Caco-2 (cell line): ENCODE results near the gene MORN1. TPM values are rescaled to one million over a fixed set of nuclear protein-coding genes. Genes with fewer than 3 reads are reported as not detected.

Experiments used
- BruUV-seq: library from RNA; stranded (reverse); fragments of 400-500 nt; replicated peaks from 2 replicates; lab custom pipeline; 2021; lab: Mats Ljungman, UMichigan
- CTCF ChIA-PET: fragments of 300-600 bp; sonication (Branson Sonifier 250); formaldehyde crosslinking; loops from one replicate; lab custom pipeline; 2022; ENCODE audit warnings: antibody characterized with exemption; lab: Charles Lee
- POLR2A ChIA-PET: fragments of 300-600 bp; sonication (Branson Sonifier 250); formaldehyde crosslinking; loops from one replicate; lab custom pipeline; 2022; ENCODE audit warnings: antibody characterized with exemption; lab: Charles Lee
- DNase-seq, 2 experiments: peaks; one replicate each; pipeline versions ENCODE4 v3.0.0 to v3.0.0-alpha.2; 2020 to 2022
- H3K27me3 ChIP-seq: replicated peaks from 2 replicates; pipeline ENCODE4 v1.6.0; 2011; ENCODE audit warnings: low read length; ENCODE audit not compliant: control insufficient read depth, insufficient read depth
- H3K36me3 ChIP-seq: 2 replicates; pipeline ENCODE4 v1.5.1; 2011; ENCODE audit warnings: low read length; ENCODE audit not compliant: control insufficient read depth, insufficient read depth
- H3K4me1 ChIP-seq: fragments of 250-450 bp; sonication (Bioruptor Pico); 2 replicates; pipeline ENCODE4 v1.5.1; 2020; ENCODE audit warnings: mild to moderate bottlenecking
- H3K4me3 ChIP-seq: 2 replicates; pipeline ENCODE4 v1.5.1; 2011; ENCODE audit warnings: low read depth, mild to moderate bottlenecking, control low read depth, low read length
- H3K9me3 ChIP-seq: fragments of 250-450 bp; sonication (Bioruptor Pico); 2 replicates; pipeline ENCODE4 v1.5.1; 2020; ENCODE audit warnings: mild to moderate bottlenecking, moderate library complexity
- H3K27ac Mint-ChIP-seq: one replicate; pipeline ENCODE4 v1.8.0; 2022; ENCODE audit warnings: mixed read lengths; ENCODE audit not compliant: unreplicated experiment
- H3K27me3 Mint-ChIP-seq: one replicate; pipeline ENCODE4 v1.8.0; 2022; ENCODE audit warnings: mixed read lengths; ENCODE audit not compliant: insufficient read depth, unreplicated experiment
- H3K36me3 Mint-ChIP-seq: one replicate; pipeline ENCODE4 v1.8.0; 2022; ENCODE audit warnings: mild to moderate bottlenecking, mixed read lengths; ENCODE audit not compliant: insufficient read depth, unreplicated experiment
- H3K4me1 Mint-ChIP-seq: one replicate; pipeline ENCODE4 v1.8.0; 2022; ENCODE audit warnings: low read depth, mixed read lengths; ENCODE audit not compliant: unreplicated experiment
- H3K4me3 Mint-ChIP-seq: one replicate; pipeline ENCODE4 v1.8.0; 2022; ENCODE audit warnings: mild to moderate bottlenecking, moderate library complexity, mixed read lengths; ENCODE audit not compliant: unreplicated experiment
- H3K9me3 Mint-ChIP-seq: one replicate; pipeline ENCODE4 v1.8.0; 2022; ENCODE audit warnings: mixed read lengths; ENCODE audit not compliant: unreplicated experiment
- intact Hi-C: fragments of 100-400 bp; cut with micrococcal nuclease; formaldehyde crosslinking; loops from one replicate; pipeline ENCODE4 v1.10.0; 2022; ENCODE audit not compliant: unreplicated experiment
- total RNA-seq: library from RNA; stranded (reverse); gene quantifications from 2 replicates; pipeline ENCODE4 v1.2.3, GENCODE V29; 2022
- TF ChIP-seq, protein P1 (sequence below), 2 experiments: fragments of 200-600 bp in 1 of 2; IDR thresholded peaks; 1 replicate in 1 of 2; 2 replicates in 1 of 2; pipeline versions ENCODE4 v1.5.1 to v1.8.0; 2011 to 2022; ENCODE audit warnings: antibody characterized with exemption in 1 of 2, control low read depth in 1 of 2, inconsistent platforms in 1 of 2, low read depth in 1 of 2, low read length in 1 of 2, mild to moderate bottlenecking in 1 of 2, moderate library complexity in 1 of 2; ENCODE audit not compliant: insufficient read depth in 1 of 2, severe bottlenecking in 1 of 2, unreplicated experiment in 1 of 2

MORN1 gene
- total RNA-seq, 1 experiment from 2014 or later, result 8.6 TPM

DNA sequence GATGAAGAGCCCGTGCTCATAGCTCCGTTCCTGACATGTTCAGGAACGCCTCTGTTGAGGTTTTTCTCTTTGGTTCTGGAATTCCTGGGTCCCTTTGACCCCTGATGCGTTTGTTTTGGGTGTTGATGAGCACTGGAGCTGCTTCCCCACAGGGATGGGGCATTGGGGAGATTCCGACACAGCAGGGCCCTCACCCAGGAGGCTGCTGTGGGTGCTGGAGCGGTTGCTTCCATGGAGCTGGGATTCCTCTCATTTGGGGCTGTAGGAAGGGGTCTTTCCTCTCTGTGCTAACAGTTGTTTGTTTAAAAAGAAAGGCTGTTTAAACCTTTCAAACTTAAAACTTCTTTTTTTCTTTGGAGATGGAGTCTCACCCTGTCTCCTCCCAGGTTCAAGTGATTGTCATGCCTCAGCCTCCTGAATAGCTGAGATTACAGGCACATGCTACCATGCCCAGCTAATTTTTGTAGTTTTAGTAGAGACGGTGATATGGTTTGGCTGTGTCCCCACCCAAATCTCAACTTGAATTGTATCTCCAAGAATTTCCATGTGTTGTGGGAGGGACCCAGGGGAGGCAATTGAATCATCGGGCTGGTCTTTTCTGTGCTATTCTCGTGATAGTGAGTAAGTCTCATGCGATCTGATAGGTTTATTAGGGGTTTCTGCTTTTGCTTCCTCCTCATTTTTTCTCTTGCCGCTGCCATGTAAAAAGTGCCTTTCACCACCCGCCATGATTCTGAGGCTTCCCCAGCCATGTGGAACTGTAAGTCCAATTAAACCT is 114.4 kb downstream of the MORN1 start:
- peaks cover 12% of the 10 kb centered on the region for H3K4me1 ChIP-seq
- H3K4me3 ChIP-seq, result no peak overlapping the region
- Mint-ChIP-seq H3K9me3 (no peaks in the 10 kb centered on the region), H3K27ac (peak overlapping the region; percentile 35), H3K4me3 (no peak overlapping the region), H3K27me3 (no peaks in the 10 kb centered on the region), H3K36me3 (peaks cover 24% of the 10 kb centered on the region), H3K4me1 (no peaks in the 10 kb centered on the region)
- DNase-seq, result no peak
- peaks cover 2% of the 10 kb centered on the region; the same call in 1 of the 2 replicates for H3K36me3 ChIP-seq
- ChIA-PET CTCF (no interaction called here), POLR2A (no interaction called here)
- no peaks in the 10 kb centered on the region for H3K27me3 ChIP-seq
- TF ChIP-seq, protein P1, sequence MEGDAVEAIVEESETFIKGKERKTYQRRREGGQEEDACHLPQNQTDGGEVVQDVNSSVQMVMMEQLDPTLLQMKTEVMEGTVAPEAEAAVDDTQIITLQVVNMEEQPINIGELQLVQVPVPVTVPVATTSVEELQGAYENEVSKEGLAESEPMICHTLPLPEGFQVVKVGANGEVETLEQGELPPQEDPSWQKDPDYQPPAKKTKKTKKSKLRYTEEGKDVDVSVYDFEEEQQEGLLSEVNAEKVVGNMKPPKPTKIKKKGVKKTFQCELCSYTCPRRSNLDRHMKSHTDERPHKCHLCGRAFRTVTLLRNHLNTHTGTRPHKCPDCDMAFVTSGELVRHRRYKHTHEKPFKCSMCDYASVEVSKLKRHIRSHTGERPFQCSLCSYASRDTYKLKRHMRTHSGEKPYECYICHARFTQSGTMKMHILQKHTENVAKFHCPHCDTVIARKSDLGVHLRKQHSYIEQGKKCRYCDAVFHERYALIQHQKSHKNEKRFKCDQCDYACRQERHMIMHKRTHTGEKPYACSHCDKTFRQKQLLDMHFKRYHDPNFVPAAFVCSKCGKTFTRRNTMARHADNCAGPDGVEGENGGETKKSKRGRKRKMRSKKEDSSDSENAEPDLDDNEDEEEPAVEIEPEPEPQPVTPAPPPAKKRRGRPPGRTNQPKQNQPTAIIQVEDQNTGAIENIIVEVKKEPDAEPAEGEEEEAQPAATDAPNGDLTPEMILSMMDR (IDR thresholded peaks at IDR 0.05; ENCODE audit: insufficient read depth in 1 of 2, low read depth in 1 of 2, low read length in 1 of 2, severe bottlenecking in 1 of 2, unreplicated experiment in 1 of 2), result no peak
- no peaks in the 10 kb centered on the region for H3K9me3 ChIP-seq
- intact Hi-C loops, result no loop called here
- BruUV-seq, result no TSS peak

DNA sequence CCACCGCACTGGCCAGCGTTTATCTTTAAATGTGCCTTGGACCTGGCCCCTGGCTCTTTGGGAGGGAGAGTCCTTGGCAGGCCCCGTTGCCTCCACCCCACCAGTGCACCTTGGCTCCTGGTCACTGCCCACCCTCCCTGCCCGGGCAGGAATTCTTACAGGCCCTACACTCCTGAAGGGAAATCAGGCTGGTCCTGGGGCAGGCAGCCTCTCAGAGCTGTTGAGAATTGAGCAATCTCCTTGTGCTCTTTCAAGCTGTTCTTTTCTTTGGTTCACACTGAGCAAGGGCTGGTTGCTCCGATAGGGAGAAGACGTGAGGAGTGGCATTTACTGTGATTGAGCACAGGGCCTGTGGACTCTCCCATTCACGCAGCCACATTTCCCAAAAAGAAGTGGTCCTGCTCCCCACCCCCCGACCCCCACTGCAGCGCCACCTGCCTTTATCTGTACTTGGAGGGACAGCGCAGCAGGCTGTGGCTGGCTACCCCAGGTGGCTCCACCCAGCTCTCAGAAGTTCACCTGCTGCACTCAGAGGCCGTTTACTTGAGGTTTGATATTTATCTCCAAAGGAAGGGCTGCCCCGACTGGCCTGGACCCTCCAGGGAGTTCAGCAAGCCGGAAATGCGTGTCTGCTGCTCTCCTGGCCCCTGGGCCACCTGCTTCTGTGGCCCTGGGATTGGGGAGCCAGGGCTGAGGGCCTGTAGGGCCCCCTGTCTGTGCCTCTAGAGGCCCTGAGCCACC is 115.4 kb downstream of the MORN1 start:
- ChIA-PET POLR2A (interaction anchor here (1.2 kb wide), 1 partner anchor 81 kb away, joined by 3 read pairs; the partner anchor contains the start of gene FAAP20), CTCF (interaction anchor here (0.6 kb wide), 1 partner anchor 48 kb away, joined by 4 read pairs; no protein-coding TSS in a partner anchor)
- Mint-ChIP-seq H3K27me3 (no peaks in the 10 kb centered on the region), H3K27ac (peak overlapping the region; percentile 35), H3K4me3 (no peak overlapping the region), H3K9me3 (no peaks in the 10 kb centered on the region), H3K4me1 (no peaks in the 10 kb centered on the region), H3K36me3 (peaks cover 24% of the 10 kb centered on the region)
- Histone ChIP-seq H3K9me3 (no peaks in the 10 kb centered on the region), H3K36me3 (peaks cover 2% of the 10 kb centered on the region; the same call in 1 of the 2 replicates), H3K27me3 (no peaks in the 10 kb centered on the region), H3K4me3 (no peak overlapping the region), H3K4me1 (peaks cover 20% of the 10 kb centered on the region)
- DNase-seq, result peak in 1 of 2 experiments; percentile 22
- TF ChIP-seq, protein P1 (IDR thresholded peaks at IDR 0.05; ENCODE audit: insufficient read depth in 1 of 2, low read depth in 1 of 2, low read length in 1 of 2, severe bottlenecking in 1 of 2, unreplicated experiment in 1 of 2), result no peak
- BruUV-seq, result no TSS peak
- intact Hi-C loops, result no loop called here

DNA sequence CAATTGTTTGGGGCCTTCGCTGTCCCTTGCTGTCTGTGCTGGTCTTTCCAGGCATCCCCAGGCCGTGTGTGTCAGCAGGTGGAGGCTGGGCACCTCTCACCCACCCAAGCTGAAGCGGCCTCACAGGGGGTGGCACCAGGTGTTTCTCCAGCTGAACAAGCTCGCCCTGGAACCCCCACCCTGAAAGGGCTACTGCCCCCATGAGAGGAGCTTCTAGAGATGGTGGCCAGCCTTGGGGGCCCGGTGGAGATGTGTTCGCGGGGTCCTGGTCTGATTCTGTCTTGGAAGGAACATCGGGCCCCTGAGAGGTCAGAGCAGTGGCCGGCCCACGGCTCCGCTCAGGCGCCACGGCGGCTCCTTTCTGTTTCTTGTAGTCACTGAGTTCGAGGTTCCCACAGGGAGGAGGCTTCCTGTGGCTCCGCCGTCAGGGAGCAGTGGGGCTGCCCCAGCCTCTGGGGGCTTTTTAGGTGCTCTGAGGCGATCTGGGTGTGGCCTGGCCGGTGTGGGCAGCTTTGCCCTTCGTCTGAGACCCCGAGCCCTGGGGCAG is 116.4 kb downstream of the MORN1 start:
- no peak for DNase-seq
- intact Hi-C loops, result no loop called here
- peaks cover 24% of the 10 kb centered on the region for H3K36me3 Mint-ChIP-seq
- H3K27ac Mint-ChIP-seq, result no peak overlapping the region
- CTCF ChIA-PET, result no interaction called here
- no peak overlapping the region for H3K4me3 Mint-ChIP-seq
- BruUV-seq, result no TSS peak
- H3K27me3 Mint-ChIP-seq, result no peaks in the 10 kb centered on the region
- Histone ChIP-seq H3K4me3 (no peak overlapping the region), H3K4me1 (peaks cover 20% of the 10 kb centered on the region), H3K36me3 (peaks cover 2% of the 10 kb centered on the region; the same call in 1 of the 2 replicates), H3K27me3 (no peaks in the 10 kb centered on the region), H3K9me3 (no peaks in the 10 kb centered on the region)
- H3K9me3 Mint-ChIP-seq, result no peaks in the 10 kb centered on the region
- POLR2A ChIA-PET, result no interaction called here
- TF ChIP-seq, protein P1 (IDR thresholded peaks at IDR 0.05; ENCODE audit: insufficient read depth in 1 of 2, low read depth in 1 of 2, low read length in 1 of 2, severe bottlenecking in 1 of 2, unreplicated experiment in 1 of 2), result no peak
- no peaks in the 10 kb centered on the region for H3K4me1 Mint-ChIP-seq
